NCI-H1930 (cell line): ENCODE measurements around the gene IDUA.

Experiments used
- DNase-seq, 2 experiments: peaks; one replicate each; lab custom pipeline; 2025; lab: John Stamatoyannopoulos, UW

IDUA gene

DNA sequence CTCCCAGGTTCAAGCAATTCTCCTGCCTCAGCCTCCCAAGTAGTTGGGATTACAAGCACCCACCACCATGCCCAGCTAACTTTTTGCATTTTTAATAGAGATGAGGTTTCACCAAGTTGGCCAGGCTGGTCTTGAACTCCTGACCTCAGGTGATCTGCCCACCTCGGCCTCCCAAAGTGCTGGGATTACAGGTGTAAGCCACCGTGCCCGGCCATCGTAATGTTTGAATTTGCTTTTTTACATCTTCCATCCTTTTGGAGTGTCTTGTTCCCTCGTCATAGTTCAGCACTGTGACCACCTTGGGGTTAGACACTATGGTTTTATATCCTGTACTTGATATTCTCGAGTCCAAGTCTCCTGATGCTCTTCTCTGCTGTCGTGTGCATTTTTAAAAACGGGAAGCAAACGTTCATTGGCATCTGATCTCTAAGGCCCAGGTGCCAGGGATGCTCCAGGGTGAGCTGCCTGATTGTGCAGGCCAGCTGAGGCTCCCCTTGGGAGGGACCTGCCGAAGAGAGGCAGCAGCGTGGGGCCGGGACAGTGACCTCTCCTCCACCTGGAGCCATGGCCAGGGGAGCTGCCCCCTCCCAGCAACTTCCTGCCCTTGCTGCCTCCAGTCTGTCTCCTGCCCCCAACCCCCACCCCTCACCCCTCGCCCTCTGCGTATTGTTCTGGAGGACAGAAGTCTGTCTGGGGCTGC is 30.2 kb upstream of the IDUA start:
- DNase-seq: no peak

DNA sequence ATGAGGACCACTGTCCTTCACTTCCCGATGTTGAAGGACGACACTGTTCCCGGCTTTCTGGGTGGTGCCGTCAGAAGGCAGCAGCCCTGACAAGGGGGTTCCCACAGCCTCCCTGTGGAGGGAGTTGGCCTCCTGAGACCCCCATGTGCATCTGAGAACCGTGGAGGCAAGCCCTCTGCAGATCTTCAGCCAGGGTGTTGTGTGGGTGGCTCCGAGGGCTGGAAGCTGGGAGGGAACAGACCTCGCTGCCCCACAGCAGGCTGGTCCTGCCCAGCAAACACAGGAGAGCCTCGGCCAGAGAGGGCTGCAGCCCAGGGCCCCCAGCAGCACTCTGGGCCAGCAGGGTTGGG is 29.6 kb upstream of the IDUA start:
- DNase-seq: no peak

DNA sequence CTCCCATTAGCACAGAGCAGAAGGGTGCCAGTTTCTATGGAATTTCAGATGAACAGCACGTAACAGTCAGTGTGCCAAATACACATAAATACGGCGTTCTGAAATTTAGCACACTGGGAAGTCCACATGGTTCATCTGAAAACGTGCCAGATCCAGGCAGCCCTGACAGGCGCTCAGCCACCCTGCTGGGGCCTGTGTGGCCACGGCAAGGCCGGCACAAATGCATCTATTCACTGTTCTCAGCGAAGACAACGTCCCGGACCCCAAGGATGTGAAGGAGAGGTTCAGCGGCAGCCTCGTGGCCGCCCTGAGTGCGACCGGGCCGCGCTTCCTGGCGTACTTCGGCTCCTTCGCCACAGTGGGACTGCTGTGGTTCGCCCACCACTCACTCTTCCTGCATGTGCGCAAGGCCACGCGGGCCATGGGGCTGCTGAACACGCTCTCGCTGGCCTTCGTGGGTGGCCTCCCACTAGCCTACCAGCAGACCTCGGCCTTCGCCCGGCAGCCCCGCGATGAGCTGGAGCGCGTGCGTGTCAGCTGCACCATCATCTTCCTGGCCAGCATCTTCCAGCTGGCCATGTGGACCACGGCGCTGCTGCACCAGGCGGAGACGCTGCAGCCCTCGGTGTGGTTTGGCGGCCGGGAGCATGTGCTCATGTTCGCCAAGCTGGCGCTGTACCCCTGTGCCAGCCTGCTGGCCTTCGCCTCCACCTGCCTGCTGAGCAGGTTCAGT is 29.1 kb upstream of the IDUA start:
- no peak for DNase-seq

DNA sequence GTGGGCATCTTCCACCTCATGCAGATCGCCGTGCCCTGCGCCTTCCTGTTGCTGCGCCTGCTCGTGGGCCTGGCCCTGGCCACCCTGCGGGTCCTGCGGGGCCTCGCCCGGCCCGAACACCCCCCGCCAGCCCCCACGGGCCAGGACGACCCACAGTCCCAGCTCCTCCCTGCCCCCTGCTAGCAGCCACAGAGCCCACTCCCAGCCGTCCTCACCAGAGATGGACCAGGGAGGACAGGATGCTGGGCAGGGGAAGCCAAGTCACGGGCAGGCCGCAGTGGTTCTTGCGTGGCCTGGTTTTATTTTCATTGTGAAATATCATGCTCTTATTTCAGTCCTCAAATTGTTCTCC is 28.6 kb upstream of the IDUA start:
- no peak for DNase-seq

DNA sequence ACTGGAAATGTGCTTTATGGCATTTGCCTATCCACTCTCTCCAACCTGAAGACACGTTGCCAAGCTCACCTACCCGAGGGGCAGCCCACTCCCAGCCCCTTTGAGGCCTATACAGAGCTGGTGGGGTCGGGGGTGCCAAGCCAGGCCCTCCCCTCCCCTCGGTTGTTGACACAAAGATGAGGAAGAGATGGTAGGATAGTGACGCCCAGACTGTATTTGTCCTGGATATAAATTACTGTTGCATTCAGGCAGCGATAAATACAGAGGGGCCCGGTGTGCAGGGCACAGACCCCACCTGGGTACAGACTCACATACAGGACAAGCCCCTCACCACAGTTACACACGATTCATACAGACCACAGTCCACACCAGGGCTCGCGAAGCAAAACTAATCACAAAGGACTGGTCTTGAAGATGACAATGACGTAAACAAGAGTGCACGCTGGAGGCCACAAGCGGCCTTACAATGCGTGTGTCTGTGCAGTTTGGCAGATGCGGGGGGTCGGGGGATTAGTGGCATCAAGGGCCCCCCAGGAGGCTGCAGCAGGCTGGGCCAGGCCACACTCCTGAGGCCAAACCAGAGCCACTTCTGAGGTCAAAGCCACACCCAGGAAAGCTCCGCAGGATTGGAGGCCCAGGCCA is 28.0 kb upstream of the IDUA start:
- DNase-seq: no peak

DNA sequence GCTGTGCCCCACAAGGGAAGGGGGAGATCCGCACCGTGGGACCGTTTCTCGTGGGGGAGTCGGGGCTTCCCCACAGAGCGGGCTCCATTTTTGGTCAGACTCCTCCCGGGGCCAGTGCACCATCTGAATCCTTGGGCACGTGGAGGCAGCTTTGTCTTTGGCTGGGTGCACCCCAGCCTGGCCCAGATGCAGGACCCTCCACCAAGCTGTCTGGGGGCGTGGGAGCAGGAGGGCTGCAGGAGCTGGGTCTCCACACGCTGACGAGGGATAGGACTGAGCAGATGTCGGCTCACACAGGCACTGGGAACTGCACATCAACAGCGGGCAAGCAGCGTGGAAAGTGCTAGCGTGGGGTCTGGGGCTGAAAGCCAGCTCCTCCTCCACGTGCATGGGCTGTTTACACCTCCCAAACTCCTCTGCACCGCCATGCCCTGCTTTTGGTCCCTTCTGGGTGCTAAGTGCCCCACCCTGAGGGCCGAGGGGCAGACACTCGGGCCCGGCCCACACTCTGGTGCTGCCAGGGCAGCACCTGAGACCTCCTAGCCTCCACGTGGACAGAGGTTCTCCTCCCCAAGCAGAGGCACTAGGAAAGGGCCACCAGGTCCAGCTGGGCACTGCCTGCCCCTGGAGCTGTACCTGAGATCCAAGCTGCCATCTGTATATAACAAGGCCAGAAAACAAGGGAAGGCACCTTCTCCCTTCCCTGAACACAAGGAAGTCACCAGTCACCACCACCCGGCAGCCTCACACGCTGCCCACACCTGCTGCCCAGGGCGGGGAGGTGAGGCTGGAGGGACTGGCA is 27.3 kb upstream of the IDUA start:
- DNase-seq: no peak

DNA sequence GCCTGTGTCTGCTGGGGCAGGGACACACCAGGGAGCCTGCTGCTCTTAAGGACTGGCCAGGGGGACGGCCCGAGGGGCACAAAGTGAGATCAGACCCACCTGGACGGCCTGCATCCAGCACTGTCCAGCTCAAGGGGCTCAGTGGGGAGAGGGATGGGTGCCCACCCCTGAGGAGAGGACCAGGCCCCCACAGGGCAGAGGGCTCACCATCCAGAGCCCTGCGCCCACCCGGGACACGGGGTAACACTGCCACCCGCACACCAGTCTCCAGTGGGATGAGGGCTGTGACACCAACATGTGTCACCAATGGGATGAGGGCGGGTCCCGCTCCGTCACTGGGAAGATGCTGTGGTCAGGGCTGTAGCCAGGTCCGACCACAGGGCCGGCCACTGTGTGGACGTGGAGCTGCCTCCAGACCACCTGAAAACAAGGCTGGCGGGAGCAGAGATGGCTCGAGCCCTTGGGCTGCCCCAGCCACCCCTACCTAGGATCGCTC is 26.7 kb upstream of the IDUA start:
- no peak for DNase-seq

DNA sequence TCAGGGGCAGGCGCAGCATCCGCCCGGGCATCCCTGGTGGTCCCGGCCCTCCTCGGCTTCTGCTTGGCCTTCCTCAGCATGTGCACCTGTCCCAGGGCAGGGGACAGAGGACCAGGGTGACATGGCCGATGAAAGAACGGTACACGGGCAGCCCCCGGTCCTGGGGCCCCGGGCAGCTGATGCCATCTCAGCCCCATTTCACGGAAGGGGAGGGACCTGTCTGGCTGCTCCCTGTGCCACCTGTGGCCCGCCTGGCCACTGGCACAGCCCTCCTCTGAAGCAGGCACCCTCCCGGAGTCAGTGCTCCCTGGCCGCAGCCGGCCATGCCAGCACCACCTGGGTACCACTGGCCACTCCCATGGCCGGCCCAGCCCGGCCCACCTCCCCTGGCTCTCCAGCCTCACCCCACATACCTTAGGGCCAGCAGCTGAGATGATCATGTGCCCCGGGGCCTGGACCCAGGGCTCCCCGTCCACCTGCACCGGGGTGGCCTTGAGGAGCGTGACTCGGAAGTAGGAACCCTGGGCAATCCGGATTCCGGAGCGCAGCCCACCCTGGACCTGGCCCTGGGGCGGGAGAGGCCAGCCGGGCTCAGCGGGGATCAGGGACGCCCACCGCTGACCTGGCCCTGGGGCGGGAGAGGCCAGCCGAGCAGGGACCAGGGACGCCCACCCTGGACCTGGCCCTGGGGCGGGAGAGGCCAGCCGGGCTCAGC is 26.1 kb upstream of the IDUA start:
- no peak for DNase-seq

DNA sequence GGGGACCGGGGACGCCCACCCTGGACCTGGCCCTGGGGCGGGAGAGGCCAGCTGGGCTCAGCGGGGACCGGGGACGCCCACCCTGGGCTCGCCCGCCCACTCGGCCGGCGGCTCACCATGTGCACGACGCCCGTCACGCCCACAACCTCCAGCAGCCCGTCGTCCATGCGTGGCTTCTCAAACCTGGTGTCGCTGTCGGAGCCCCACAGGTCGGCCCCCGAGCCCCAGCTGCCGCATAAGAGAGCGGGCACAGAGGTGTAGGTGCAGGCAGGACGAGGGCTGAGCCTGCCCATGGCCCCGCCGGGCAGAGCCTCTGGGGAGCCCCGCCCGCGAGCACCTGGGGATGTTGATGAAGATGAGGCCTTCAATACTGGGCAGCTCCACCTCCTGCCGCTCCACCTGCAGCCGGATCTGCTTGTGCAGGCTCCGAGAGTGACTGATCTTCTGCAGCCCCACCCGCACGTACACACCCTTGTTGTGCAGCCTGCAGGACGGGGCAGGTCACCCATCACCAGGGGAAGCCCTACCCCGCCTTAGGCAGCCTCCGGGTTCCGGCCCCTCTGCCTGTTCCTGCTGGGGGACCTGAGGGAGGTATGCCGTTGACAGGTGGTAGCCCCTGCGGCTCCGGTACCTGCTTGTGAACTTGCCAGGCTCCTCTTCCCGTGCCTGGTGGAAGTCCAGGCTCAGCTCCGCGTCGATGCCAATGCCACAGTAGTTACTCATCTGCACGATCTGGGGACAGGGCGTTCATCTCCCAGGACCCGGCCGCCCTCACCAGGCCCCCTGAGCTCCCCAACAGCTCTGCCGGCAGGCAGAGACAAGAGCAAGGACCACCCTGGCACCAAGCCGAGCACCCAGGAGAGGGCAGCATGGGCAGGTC is 25.3 kb upstream of the IDUA start:
- DNase-seq: no peak

DNA sequence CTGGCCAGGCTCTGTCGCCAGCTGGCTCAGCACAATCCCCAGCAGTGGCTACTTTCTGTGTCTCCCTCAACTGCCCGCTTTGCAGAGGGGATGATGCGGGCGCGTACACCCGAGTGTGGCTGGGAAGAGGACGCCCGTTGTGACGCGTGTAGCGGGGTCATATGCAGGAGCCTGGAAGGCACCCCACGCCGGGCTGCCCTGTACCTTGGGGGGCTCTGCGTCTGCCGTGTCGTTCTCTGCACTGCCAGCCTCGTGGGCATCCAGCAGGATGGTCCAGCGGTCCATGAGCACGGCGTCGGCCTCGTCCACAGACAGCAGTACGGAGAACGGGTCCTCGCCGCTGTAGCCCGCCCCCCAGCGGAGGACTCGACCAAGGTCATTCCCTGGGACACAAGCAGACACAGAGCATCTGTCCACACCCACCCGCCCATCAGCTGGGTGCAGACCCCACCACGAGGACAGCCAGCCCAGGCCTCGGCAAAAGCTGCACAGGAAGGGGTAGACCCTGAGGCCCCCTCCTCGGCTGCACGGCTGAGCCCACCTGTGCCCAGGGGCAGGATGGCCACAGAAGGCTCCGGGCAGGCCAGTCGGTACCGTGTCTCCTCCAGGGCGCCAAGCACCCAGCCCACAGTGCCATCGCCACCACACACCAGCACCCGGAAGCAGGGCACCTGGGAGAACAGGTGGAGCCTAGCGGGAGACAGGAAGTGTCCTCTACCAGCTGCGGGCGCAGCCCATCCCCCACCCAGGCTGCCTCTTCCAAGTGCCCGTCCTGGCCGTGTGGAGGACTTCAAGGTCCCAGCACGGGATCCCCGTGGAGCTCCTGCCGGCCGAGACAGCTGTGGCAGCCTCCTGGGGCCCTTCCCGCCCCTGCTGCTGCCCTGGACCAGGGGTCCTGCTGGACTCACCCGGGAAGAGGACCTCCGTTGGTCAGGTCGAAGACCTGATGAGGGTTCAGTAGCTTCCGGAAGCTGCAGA is 24.3 kb upstream of the IDUA start:
- no peak for DNase-seq

DNA sequence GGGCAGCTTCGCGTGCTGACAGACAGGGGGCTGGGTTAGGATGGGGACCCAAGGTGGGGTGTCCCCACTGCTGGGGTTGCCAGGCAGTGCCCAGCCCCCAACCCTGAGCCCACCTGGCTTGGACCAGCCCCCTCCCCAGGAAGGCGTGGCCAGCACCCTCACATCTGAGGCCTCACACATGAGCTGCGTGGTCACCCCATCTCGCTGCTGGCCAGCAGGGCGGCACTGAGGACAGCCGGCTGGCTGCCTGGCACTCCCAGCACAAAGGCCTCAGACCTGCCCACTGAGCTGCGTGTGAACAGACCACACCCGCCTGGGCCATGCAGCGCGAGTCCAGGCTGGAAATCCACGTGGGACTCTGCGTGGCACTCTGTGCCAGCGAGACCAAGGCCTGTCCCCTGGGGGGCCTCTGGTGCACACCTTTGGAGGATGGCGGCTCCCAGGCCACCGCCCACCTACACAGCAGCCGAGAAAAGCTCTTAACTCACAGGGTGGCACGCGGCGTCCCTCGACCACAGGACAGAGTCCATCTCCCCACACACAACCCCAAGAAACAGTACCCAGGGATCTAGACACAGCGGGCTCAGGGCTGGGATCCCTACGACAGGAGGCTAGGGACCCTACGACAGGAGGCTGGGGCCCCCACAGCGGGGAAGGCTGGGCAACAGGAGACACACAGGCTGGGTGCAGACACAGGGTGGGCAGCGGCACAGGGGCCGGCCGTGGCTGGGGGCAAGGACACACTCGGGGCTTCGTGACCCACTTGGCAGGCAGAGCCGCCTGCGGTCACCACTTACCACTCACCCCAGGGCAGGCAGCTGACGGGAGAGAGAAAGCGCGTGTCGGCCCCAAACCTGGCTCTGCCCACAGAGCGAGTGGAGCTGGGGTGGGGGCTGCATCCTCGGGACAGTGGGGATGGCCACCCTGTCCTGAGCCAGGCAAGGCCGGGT is 23.3 kb upstream of the IDUA start:
- no peak for DNase-seq

DNA sequence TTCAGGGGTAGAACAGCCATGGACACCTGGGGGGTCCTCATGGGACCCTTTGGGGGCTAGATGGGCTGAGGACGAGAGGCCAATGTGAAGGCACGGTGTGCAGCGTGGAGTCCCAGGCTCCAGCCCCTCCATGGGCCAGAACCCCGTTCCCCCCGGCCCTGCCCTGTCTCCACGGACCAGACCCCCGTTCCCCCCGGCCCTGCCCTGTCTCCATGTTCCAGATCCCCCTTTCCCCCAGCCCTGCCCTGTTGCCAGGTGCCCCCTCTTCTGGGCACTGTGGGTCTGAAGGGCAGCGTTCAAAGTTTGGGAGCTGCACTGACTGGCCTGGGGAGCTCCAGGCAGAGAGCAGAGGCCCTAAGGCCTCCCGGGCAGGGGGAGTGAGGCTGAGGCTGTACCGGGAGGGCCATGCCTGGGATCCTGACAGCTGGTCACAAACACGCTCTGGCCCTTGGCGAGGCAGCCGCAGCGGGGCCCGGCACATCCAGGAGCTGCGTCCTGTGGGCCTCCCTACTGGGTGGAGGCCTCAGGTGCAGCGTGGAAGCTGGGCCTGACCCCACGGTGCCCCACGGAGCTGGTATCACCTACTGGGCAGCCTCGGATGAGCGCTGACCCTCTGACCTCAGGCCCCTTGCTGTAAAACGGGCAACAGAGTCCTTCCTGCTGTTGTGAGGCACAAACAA is 22.4 kb upstream of the IDUA start:
- no peak for DNase-seq

DNA sequence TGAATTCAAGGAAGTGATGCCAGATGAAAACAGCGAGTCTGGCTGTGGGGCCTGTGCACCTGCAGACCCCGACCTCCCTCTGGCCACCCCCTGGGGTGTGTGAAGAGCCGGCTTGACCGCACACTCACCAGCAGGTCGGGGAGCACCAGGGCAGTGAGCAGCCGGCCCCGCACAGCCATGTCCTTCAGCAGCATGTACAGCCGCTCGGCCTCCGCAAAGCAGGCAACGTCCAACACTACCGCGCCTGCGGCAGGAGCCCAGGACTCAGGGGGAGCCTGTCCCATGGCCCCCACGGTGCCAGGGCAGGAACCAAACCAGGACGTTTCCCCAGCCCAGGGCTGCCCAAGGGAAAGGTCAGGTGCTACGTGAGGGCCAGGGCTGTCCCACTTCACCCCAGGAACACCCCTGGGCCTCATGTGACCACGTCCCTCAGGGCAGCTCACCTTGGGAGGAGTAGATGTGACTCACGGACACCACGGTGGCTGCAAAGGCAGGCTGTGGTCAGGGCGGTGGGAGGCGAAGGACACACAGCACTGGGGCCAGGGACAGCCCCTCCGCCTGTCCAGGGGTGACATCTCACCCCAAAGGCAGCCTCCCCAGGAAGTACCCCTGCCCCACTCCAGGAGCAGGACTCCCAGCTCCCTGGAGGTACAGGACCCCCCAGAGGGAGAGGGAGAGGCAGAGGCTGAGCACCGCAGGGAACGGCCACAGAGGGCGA is 21.6 kb upstream of the IDUA start:
- no peak for DNase-seq

DNA sequence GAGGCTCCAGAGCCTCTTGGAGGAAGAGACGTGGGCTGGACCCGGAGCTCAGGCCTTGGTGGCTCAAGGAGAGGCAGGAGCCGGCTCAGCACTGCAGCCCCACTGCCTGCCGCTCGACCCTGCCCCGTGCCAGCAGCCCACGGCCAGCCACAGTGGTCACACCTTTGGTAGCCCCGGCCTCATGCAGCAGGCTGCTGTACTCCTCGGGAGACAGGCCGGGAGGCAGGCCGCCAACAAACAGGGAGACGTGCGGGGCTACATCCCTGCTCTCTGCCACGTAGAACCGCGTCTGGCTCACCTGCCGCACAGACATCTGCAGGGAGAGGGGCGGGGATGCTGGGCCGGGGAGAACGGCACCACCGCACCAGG is 21.1 kb upstream of the IDUA start:
- DNase-seq: no peak

DNA sequence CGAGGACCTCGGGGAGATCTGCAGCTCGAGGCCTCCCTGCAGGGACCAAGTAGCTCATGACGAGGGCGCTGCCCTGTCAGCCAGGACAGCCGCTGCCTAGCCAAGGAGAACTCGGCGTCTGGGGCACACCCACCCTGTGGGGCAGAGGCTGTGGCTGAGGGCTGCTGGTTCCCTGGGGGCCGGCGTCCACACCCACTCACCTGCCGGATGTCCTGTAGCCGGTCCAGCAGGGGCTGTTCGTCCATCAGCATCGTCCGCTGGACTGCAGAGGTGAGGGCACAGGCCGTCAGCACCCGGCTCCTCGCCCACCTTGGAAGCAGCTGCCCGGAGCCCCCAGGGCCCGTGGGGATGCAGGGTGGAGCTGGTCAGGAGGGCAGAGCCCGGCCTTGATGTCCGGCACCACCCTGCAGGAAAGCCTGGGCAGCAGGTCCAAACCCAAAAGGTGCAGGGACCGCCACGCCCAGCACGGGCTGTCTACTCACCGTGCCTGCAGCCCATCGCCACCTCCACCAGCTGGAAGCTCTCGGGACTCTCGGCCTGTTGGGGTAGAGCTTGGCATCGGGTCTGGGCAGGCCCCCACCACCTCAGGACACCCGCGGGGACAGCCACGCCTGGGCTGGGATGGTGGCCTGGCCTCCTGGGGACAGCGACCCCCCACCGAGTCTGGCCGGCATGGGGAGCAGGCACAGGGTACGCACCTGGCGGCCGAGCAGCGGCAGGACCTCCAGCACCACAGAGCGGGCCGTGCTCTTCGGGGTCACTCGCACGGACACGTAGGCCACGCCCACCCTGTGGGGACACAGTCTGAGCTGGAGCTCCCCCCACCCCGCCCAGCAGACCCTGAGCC is 20.4 kb upstream of the IDUA start:
- DNase-seq: no peak
